Measurements from ENCODE around the gene AHDC1.

GRCh38 chr1:27521861-27522431, 82.0 kb downstream of the AHDC1 start:
- TF ChIP-seq CTCF (optimal IDR thresholded peaks at IDR 0.05 in 1 of 3, IDR thresholded peaks at IDR 0.05 in 1 of 3, conservative IDR thresholded peaks at IDR 0.05 in 1 of 3; ENCODE audit: extremely low read depth in 1 of 3, insufficient read depth in 2 of 3, low read length in 3 of 3), result no peak
- TF ChIP-seq EZH2 (IDR thresholded peaks at IDR 0.05; ENCODE audit: low read length), result no peak
